ACHN (cell line): Measurements from ENCODE around the gene SLC35F3.
"Not testable (repeated sequence)": the region's sequence is repeated elsewhere in the genome, so short reads cannot be mapped to it uniquely, and the experiment has no call there.

Experiments
- DNase-seq: peaks from one replicate; pipeline ENCODE4 v3.0.0-alpha.2; 2015
- in situ Hi-C: cut with HindIII; loops from 2 replicates; pipeline ENCODE4 v1.10.0; 2017; ENCODE audit warnings: low sequenced_read_pairs, low pct_ligation_motif_present, low pct_unique_long_range_greater_than_20kb

Gene SLC35F3

DNA sequence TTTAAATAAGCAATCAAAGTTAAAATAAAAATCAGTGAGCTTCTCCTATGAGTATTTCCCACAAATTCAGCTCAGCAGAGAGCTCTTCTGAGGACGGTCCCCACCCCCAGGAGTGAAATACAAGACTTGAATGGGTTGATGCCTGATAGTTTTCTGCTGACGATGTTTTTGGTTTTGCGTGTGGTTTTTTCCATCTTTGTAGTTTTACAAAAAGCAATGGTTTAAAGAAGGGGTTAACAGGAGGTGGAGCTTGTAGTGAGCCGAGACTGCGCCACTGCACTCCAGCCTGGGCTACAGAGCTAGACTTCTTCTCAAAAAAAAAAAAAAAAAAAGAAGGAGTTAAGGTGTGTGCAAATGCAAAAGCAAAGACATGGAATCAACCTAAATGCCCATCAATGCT, 297.1 kb downstream of the SLC35F3 start:
- DNase-seq: no peak
- in situ Hi-C loops: no loop called here

DNA sequence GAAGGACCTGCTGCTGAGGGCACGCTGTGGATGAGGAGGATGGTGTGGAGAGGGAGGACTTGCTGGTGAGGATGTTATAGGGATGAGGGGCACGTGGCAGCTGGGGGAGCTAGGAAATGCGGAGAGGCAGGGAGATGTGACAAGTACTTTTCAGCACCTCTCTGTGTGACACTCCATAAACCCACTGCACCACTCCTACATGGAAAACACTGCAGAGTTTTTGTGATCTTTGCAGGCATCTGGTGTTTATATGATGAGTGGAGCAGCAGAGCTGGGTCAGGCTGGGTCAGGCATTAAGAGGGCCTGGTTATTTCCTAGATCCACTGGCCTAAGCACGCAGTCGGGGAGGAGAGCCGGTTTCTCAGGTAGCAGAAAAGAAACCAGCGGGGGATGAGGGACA, 301.5 kb downstream of the SLC35F3 start:
- DNase-seq: no peak
- in situ Hi-C loops: no loop called here

DNA sequence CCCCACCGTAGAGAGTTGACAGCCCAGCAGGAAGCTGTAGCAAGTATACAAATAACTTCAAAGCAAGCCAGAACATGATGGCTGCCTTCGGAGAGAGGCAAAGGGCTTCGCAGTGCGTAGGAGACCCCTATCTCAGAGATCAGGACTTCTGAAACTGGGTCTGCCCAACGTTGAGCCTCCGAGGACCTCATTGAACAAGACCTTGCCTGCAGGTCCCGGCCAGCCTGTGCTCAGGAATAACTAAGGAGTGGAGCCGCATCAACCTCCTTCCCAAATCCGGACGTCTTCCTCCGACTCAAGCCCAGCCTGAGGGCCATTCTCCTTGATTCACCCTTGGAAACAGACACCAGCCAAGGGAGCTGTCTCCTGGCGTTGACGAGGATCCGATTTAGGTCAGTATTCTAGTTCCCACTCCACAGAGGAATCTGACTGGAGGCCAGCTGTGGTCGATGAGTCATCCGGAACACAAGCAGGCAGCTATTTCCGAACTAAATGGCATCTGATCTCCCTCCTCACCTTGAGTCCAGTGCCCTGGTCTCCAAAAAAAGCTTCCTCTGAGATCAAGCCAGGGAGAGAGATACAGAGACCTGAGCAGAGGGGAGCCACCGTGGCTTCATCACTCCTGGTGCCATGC, 302.3 kb downstream of the SLC35F3 start:
- in situ Hi-C loops: no loop called here
- peak; percentile 84 for DNase-seq

DNA sequence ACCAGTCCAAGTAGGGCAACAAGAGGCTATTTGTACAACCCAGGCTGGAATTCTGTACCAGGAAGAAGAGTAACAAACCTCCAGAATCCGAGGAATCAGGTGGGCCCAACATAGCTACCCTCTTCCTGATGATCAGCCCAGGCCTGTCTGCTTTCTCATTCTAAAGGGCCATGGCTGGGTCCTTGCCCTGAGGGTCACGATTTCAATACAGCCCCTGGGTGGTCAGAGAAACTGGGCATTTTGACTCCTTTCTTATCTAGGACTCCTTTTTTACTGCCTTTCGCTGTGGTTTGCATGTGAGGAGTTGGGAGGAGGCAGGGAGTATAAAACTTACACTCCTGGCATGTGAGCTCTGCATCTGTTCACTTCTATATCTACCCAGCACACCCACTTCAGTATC, 303.9 kb downstream of the SLC35F3 start:
- in situ Hi-C loops: no loop called here
- DNase-seq: no peak

DNA sequence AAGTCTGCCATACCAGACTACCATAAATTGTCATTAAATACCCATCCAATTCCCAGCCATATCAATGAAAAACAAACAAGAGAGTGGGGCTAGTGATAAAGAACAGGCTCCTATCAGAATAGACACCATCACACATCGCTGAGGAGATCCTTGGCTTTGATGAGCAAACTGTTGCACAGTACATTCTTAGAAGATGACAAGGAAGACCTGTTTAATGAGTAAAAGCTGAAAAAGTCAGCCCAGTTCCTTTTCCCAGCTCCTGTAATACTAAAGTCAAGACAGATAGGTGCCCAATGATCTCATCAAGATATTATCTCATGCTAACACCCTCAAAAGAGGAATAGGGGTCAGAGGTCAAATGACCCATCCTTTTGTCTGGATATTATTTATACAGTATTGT, 304.3 kb downstream of the SLC35F3 start:
- DNase-seq: peak; percentile 80
- in situ Hi-C loops: no loop called here

DNA sequence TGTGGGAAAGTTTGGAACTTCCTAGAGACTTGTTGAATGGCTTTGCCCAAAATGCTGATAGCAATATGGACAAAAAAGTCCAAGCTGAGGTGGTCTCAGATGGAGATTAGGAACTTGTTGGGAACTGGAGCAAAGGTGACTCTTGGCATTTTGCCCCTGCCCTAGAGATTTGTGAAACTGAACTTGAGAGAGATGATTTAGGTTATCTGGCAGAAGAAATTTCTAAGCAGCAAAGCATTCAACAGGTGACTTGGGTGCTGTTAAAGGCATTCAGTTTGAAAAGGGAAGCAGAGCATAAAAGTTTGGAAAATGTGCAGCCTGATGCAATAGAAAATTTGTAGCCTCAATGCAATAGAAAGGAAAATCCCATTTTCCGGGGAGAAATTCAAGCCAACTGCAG, 306.0 kb downstream of the SLC35F3 start:
- DNase-seq, in situ Hi-C loops: not testable (repeated sequence)

DNA sequence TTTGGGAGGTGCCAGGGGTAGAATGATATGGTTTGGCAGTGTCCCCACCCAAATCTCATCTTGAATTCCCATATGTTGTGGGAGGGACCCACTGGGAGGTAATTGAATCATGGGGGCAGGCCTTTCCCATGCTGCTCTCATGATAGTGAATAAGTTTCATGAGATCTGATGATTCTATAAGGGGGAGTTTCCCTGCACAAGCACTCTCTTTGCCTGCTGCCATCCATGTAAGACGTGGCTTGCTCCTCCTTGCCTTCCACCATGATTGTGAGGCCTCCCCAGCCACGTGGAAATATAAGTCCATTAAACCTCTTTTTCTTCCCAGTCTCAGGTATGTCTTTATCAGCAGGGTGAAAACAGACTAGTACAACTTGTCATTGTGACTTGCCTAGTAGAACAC, 307.4 kb downstream of the SLC35F3 start:
- in situ Hi-C loops, DNase-seq: not testable (repeated sequence)

DNA sequence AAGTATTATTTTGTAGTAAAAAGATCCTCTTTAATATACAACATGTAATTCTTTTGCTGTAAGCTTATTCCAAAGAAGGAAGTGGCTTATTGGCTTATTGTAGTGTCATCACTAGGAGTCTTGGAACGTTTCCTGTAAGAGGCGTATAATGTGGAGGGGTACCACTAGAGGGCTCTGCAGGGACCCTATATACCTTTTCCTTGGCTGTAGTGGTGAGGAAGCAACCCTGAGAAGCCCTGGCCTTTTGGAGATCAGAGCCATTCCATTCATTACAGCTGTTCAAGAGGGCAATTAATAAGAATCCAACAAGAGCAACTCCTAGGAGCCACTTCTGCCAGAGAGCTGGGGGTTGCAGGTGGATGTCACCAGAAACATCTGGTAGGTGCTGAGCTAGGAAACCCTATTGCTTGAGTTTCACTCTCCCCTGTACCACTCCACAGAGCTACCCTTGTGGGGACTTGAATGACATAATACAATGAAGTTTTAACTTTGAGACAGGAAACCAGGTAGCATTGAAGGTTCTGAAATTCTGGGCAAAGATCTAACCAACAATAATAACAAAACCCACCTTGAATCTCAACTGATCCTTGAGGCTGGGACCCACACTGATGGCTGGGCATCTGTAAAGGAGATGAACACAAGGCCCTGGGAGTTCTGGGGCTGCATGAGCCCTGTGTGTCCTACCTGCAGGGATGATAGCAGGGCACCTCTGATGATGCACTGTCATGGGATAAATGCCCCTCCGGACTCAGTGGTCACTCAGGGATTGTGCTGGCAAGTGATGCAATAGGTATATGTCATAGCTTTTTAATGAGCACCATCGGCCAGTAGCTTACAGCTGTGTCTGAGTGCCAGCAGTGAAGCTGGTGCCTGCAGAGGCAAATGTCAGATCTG, 308.5 kb downstream of the SLC35F3 start:
- DNase-seq: peak; percentile 66
- in situ Hi-C loops: no loop called here

DNA sequence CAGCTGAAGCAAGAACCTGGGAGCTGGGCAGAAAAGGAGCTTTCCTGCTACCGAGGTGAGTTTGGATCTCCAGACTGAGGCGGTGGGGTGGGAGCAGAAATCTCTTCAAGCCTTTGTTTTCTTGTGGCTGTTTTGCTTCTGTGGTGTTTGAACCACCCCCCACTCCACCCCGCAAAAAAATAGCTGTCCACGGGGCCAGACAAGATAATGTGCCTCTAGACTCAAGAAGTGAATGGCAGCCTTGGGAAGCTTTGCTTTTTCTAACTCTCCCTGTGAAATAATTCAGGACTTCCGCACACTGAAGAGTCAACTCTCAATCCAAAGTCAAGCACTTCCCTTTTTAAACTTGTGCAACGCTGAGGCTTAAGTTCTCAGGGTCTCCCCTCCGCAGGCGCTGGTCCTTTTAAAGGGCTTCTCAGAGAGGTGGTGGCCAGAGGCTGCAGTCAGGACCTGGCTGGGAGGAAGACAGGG, 309.2 kb downstream of the SLC35F3 start:
- DNase-seq: no peak
- in situ Hi-C loops: no loop called here

DNA sequence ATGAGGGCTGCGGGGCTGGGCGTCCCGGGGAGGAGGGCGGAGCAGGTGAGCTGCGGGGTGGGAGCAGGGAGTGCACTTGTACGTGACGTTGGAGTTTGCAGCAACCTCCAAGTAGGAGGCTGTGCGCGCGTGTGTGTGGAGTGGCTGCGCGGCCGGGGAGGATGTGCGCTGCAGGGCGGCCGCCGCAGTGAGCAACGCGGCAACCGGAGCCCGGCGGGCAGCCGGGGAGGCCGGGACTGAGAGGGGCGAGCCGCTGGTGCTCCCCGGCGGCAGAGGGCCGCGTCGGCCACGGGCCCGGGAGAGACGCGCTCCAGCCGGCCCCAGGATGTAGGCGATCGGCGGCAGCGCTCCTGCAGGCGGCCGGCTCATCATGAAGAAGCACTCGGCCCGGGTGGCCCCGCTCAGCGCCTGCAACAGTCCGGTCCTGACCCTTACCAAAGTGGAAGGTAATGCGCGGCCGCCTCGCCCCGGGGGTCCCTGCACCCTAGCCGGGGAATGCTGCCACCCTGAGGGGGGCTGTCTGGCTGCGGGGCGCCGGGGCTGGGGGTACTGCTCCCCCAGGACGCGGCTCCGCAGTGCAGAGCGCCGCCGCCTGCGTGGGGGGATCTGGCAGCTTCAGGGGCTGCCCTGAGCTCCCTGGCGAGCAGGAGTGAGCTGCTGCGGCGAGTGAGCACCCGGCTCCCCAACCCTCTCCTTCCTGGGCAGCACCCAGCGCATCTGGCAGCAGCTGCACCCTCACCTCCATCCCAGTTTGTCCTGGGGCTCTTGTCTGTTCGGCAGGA, 309.8 kb downstream of the SLC35F3 start:
- in situ Hi-C loops: no loop called here
- peak; percentile 31 for DNase-seq

DNA sequence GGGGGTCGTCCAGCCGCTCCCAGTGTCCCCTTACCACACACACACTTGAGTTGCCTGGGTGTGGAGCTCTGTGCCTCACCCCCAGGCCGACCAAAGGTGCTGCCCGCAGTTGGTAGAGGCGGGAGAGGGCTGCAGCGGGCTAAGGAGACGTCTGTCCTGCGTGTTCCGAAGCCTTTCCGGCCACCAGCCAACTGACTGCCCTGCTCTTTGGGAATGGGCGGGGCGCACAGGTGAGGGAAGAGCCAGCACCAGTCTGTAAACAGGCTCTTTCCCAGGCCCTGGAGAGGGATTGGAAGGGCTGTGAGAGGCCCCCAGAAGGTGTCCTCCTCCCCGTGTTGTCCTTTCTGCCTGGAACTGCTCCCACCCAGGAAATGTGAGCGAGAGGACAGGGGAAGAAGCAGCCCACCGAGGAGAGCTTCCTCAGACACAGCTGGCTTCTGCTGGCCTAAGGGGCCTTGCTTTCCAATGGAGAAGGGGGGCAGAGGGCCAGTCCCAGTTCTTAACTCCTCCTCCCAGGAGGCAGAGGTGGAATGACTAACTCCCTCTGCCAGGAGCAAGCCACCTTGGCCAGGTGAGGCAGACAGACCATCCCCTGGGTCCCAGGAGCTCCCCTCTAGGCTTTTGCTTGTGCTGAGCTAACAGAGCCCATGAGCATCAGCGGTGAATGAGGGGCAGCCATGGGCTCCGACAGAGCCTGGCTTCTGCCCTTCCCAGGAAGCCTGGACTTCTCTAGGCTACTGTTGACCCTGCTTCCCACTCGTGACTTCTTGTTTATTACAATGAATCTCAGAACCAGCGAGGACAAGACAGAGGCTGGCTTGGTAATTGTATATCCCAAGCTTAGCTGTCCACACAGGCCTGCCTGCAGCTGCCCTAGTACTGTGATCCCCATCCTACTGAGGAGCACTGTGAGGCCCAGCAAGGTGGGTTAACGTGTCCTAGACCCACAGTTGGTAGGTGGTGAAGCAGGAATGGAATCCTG, 310.7 kb downstream of the SLC35F3 start:
- in situ Hi-C loops: no loop called here

DNA sequence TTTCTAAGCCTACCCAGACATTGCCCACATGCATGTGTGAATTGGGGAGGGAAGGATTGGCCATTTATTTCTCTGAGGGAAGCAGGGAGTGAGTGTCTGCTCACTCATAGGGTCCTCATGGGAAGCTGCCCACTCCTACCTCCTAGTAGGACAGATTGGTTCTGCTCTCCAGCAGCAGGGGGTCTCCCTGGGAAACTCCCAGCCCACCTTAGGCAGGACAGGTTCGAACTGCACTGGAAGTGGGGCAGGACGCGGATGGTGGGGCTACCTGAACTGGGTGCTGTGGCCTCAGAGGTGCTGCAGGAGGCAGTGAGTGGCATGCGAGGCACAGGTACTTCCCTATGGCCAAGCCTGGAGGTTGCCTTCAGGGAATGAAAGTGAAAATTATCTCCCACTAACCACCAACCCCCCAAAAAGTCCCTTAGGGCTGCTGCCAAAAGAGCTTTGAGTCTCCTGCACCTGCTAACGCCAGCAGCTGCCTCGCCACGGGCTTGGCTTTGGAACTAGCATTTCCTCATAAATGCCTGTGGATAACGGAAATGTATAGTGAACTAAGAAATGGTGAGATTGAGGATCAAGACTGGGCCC, 311.7 kb downstream of the SLC35F3 start:
- no peak for DNase-seq
- in situ Hi-C loops: no loop called here

More for the DNA sequence above, 310.7 kb downstream of the SLC35F3 start:
- DNase-seq: no peak

DNA sequence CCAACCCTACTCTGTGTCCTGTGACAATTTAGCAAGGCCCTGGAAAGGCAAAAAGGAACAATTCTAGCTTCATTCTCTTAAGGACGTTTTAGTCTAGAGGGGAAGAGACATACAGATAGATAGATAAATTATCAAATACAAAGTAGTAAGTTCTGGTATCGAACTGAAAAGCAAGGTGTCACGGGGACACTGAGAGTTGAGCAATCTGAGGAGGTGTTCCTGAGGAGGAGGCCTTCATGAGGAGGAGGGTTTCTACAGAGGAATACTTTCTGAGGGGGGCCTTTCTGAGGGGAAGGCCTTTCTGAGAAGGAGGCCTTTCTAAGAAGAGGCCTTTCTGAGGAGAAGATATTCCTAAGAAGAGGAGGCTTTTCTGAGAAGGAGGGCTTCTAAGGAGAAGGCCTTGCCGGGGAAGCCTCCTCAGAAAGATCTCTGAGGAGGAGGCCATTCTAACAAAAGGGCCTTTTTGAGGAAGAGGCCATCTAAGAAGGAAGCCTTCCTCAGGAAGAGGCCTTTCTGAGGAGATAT, 312.9 kb downstream of the SLC35F3 start:
- no peak for DNase-seq
- in situ Hi-C loops: no loop called here

DNA sequence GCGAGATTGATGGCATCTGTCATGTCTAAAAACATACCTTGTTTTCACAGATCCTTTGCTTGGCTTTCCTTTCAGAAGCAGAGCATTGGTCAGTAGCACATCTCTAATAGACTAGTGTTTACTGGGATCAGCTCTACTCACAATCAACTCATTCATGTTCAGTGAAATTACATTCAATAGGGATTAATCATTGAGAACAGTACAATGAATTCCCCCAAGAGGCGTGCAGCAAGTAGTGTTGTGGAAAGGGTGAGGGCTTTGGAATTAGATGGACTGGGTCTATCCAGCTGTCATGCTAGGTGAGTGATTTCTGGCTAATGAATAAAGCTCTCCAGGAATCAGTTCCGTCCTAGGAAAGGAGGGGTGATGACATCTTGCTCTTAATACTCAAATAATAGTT, 313.6 kb downstream of the SLC35F3 start:
- in situ Hi-C loops: no loop called here
- DNase-seq: no peak

DNA sequence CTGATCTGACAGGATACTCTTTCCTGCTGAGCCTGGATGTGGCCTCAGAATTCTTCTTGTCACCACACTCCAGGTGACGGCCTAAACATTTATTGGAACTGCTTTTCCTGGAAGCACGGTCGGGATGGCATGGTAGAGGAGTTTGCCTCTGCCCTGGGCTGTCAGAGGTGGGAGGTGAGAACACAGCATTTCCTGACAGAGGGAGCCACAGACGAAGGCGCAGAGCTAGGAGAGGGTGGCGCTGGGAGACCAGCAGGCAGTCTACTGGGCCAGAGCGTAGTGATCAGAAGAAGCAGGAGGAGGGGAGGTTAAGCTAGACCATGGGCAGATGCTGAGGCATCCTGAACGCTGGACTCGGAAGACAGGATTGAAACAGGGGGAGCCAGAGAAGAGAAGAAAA, 315.2 kb downstream of the SLC35F3 start:
- DNase-seq: no peak

DNA sequence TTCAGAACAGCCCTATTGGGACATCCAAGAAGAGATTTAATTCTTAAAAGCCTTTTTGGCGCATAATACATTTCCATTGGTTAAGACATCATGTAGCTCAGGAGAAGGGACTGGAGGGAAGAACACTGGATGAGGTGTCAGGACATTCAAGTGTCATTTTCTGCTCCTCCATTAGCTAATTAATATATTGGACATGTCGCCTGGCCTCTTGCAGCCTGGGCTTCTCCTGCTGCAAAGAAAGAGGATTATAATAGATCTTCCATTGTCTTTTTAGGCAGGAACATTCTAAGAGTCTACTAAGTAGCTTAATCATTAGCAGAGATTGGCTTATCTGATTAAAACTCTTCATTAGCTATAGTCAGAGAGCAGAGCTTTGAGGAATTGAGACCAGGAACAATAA, 317.1 kb downstream of the SLC35F3 start:
- DNase-seq: no peak
- in situ Hi-C loops: no loop called here

More for the DNA sequence above, 315.2 kb downstream of the SLC35F3 start:
- in situ Hi-C loops: no loop called here

DNA sequence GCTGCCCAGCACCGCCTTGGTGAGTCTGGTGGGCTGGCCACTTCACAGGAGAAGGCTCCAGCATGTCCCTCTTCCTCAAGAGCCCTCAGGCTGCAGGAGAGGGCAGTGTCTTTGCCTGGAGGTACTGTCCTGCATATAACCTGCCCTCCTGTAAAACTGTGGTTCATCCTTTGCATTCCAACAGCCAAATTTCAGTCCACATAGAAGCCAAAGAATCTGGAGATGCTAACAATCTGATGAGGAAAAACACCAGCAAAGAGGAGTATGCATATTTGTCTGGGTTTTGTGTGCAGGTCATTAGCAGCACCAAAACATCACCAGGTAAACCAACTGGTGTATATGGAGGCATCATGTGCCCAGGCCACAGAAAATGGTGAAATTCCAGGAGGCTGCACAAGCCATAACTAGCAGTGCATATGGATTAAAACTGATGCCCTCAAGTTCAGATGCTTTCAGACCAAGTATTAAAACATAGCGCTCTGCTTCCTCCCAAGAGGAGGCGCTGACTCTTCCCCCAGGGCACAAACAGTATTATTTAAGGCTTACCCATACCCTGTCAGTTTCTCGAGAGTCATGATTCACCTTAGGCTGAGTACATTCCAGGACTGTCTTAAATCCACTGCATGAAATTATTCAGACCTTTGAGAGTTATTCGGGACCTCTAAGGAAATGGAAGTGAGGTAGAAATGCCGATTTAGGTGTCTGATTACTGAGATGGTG, 318.2 kb downstream of the SLC35F3 start:
- in situ Hi-C loops: no loop called here
- DNase-seq: no peak
